NCI-H2227 (cell line): Measurements from ENCODE around the gene OTOA.
"Not testable (repeated sequence)": the region's sequence is repeated elsewhere in the genome, so short reads cannot be mapped to it uniquely, and the experiment has no call there.

Source experiments
- DNase-seq: peaks from one replicate; lab custom pipeline; 2025; ENCODE audit not compliant: unreplicated experiment; lab: John Stamatoyannopoulos, UW

The OTOA gene

GRCh38 chr16:21802375-21802663, 138.6 kb downstream of the OTOA start:
- DNase-seq, result not testable (repeated sequence)
